Stimulated activated CD8-positive, alpha-beta memory T cell treated with anti-CD3 and anti-CD28 coated beads, Interleukin-2, amount 100 ng/mL, for 1 hour (primary cell): Measurements from ENCODE around the gene OTOA.
"Not testable (repeated sequence)": the region's sequence is repeated elsewhere in the genome, so short reads cannot be mapped to it uniquely, and the experiment has no call there.

ENCODE experiments used
- DNase-seq, 2 donors: peaks; one replicate each; pipeline ENCODE4 v3.0.0-alpha.2; 2020; ENCODE audit warnings: low read depth in 2 of 2

OTOA gene

GRCh38 chr16:21641916-21642315 is 21.9 kb upstream of the OTOA start:
- no peak for DNase-seq

- DNase-seq: no peak
Observed at GRCh38 chr16:21642861-21643260, 20.9 kb upstream of the OTOA start.

GRCh38 chr16:21643785-21644184 is 20.0 kb upstream of the OTOA start:
- no peak for DNase-seq

- DNase-seq: no peak
Observed at GRCh38 chr16:21644674-21645073, 19.1 kb upstream of the OTOA start.

- DNase-seq: no peak
Observed at GRCh38 chr16:21645261-21645721, 18.5 kb upstream of the OTOA start.

GRCh38 chr16:21646091-21646490 is 17.7 kb upstream of the OTOA start:
- no peak for DNase-seq

GRCh38 chr16:21646721-21647561 is 16.8 kb upstream of the OTOA start:
- DNase-seq: peak; percentile 46 to 51

GRCh38 chr16:21647562-21648164 is 16.1 kb upstream of the OTOA start:
- no peak for DNase-seq

- not testable (repeated sequence) for DNase-seq
Observed at GRCh38 chr16:21649826-21650406, 13.9 kb upstream of the OTOA start.

GRCh38 chr16:21650521-21650920 is 13.2 kb upstream of the OTOA start:
- DNase-seq: no peak

GRCh38 chr16:21651515-21651914 is 12.3 kb upstream of the OTOA start:
- DNase-seq: no peak

GRCh38 chr16:21652453-21652852 is 11.3 kb upstream of the OTOA start, which contains the start of gene IGSF6:
TSS of gene IGSF6 (minus strand) at chr16:21652608. CDS start at chr16:21652598, 10 bp downstream.
- no peak for DNase-seq

- DNase-seq: no peak
Observed at GRCh38 chr16:21653571-21653970, 10.2 kb upstream of the OTOA start.

GRCh38 chr16:21654466-21654865 is 9.3 kb upstream of the OTOA start:
- DNase-seq: no peak

- no peak for DNase-seq
Observed at GRCh38 chr16:21654881-21655280, 8.9 kb upstream of the OTOA start.

- peak in 1 of 2 donors; percentile 9 for DNase-seq
Observed at GRCh38 chr16:21656795-21657768, 6.7 kb upstream of the OTOA start.

- DNase-seq: no peak
Observed at GRCh38 chr16:21659124-21659523, 4.6 kb upstream of the OTOA start.

- DNase-seq: no peak
Observed at GRCh38 chr16:21664801-21665492, 1.2 kb downstream of the OTOA start.

- DNase-seq: no peak
Observed at GRCh38 chr16:21666772-21667171, 3.0 kb downstream of the OTOA start.

GRCh38 chr16:21667575-21667974 is 3.8 kb downstream of the OTOA start:
- DNase-seq: no peak

GRCh38 chr16:21673469-21673868 is 9.7 kb downstream of the OTOA start:
- DNase-seq: no peak
